ENCODE results near the gene TMEM18. TPM values are rescaled to one million over a fixed set of nuclear protein-coding genes. Genes with fewer than 3 reads are reported as not detected.

The TMEM18 gene
- total and polyA plus RNA-seq, 2 experiments from 2014 or later = 9.9 to 37.7 TPM

GRCh38 chr2:618422-618990 is 58.7 kb downstream of the TMEM18 start:
- H3K9me2 ChIP-seq (ENCODE audit: insufficient read depth) = no peaks in the 10 kb centered on the region
- H2AFZ ChIP-seq = no peak overlapping the region
- H3F3A ChIP-seq (ENCODE audit: insufficient read depth) = no peaks in the 10 kb centered on the region
- 43 to 57% methylated on average over 6 of the region's 6 CpGs for WGBS, 2 experiments (ENCODE audit: low coverage in 1 of 2, low lambda C conversion rate in 2 of 2, missing lambda C conversion rate in 2 of 2)
- H3K36me3 ChIP-seq (ENCODE audit: low read depth) = no peaks in the 10 kb centered on the region
- H3K4me1 ChIP-seq (ENCODE audit: insufficient read depth) = no peaks in the 10 kb centered on the region
- no peaks in the 10 kb centered on the region for H3K79me2 ChIP-seq (ENCODE audit: insufficient read depth)
- H3K4me2 ChIP-seq (ENCODE audit: unreplicated experiment) = no peak overlapping the region
- TF ChIP-seq EZH2phosphoT487 (IDR thresholded peaks at IDR 0.05; ENCODE audit: insufficient read depth, low read depth) (no peak), EZH2 (IDR thresholded peaks at IDR 0.05; ENCODE audit: insufficient read depth, poor library complexity, severe bottlenecking) (no peak)
- no peak overlapping the region for H3K27ac ChIP-seq
- H4K20me1 ChIP-seq (ENCODE audit: insufficient read depth) = no peaks in the 10 kb centered on the region
- H3K9ac ChIP-seq = no peak overlapping the region
- H3K27me3 ChIP-seq (replicated peaks; ENCODE audit: insufficient read depth) = no peaks in the 10 kb centered on the region
- DNase-seq = no peak
- no peaks in the 10 kb centered on the region for H3K9me3 ChIP-seq (ENCODE audit: low read depth)
- H3K4me3 ChIP-seq = no peak overlapping the region
- in situ Hi-C loops (cut with MboI) = no loop called here

DNA sequence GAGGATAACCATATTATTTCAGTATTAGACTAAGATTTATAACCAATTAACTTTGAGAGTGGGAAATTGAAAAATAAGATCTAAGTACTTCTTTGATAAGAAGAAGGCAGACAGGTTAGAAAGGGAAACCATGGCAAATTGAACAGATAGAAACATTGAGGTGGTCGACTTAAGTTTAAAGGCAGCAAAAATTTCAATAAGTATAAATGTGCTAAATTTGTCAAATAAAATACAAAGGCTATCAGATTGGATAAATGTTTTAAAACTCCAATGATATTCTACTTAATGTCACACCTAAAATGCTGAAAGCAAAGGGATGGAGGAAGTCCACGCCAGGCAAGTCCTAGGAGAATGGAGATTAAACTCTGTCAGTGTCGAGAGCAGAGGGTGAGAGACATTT is 59.2 kb downstream of the TMEM18 start:
- Histone ChIP-seq H3K9me3 (ENCODE audit: low read depth) (no peaks in the 10 kb centered on the region), H2AFZ (no peak overlapping the region), H3K27me3 (replicated peaks; ENCODE audit: insufficient read depth) (no peaks in the 10 kb centered on the region), H3K27ac (no peak overlapping the region), H3K4me3 (no peak overlapping the region), H3K36me3 (ENCODE audit: low read depth) (no peaks in the 10 kb centered on the region), H3K4me1 (ENCODE audit: insufficient read depth) (no peaks in the 10 kb centered on the region), H4K20me1 (ENCODE audit: insufficient read depth) (no peaks in the 10 kb centered on the region), H3F3A (ENCODE audit: insufficient read depth) (no peaks in the 10 kb centered on the region), H3K9ac (no peak overlapping the region), H3K79me2 (ENCODE audit: insufficient read depth) (no peaks in the 10 kb centered on the region), H3K9me2 (ENCODE audit: insufficient read depth) (no peaks in the 10 kb centered on the region), H3K4me2 (ENCODE audit: unreplicated experiment) (no peak overlapping the region)
- in situ Hi-C loops (cut with MboI) = no loop called here
- 13 to 14% methylated on average over 3 of the region's 3 CpGs for WGBS, 2 experiments (ENCODE audit: low coverage in 1 of 2, low lambda C conversion rate in 2 of 2, missing lambda C conversion rate in 2 of 2)
- no peak for DNase-seq
- no peak for TF ChIP-seq EZH2 (IDR thresholded peaks at IDR 0.05; ENCODE audit: insufficient read depth, poor library complexity, severe bottlenecking)
- no peak for TF ChIP-seq EZH2phosphoT487 (IDR thresholded peaks at IDR 0.05; ENCODE audit: insufficient read depth, low read depth)
